GM12878 (cell line): ENCODE measurements around the gene BCL2L12. TPM values are rescaled to one million over a fixed set of nuclear protein-coding genes. Genes with fewer than 3 reads are reported as not detected.

Experiments
- ATAC-seq: fragments of 200-7000 bp; cut with Tn5 transposase; 3 replicates; pipeline ENCODE4 v1.9.1; 2020; ENCODE audit warnings: mild to moderate bottlenecking, moderate library complexity
- BruUV-seq: library from RNA; stranded (reverse); fragments of 400-500 nt; replicated peaks from 2 replicates; lab custom pipeline; 2021; lab: Mats Ljungman, UMichigan
- CTCF ChIA-PET: fragments of 300-600 bp; sonication (Branson Sonifier 250); formaldehyde crosslinking; extraction: SDS; loops from one replicate; lab custom pipeline; 2021; ENCODE audit warnings: inconsistent platforms; lab: Yijun Ruan, JAX
- POLR2A ChIA-PET: fragments of 350-600 bp; formaldehyde crosslinking; extraction: SDS; loops from one replicate; lab custom pipeline; 2021; ENCODE audit warnings: inconsistent platforms; lab: Charles Lee
- RAD21 ChIA-PET: fragments of 300-600 bp; sonication (Branson Sonifier 250); formaldehyde crosslinking; loops from one replicate; lab custom pipeline; 2023; ENCODE audit warnings: antibody characterized with exemption; ENCODE audit not compliant: unreplicated experiment; lab: Charles Lee
- SMC1A ChIA-PET: fragments of 300-600 bp; sonication (Branson Sonifier 250); formaldehyde crosslinking; loops from one replicate; lab custom pipeline; 2023; ENCODE audit not compliant: unreplicated experiment, uncharacterized antibody; lab: Charles Lee
- DNase-seq: peaks from one replicate; pipeline ENCODE4 v3.0.0-alpha.2; 2011; ENCODE audit warnings: low read depth, low spot score
- FAIRE-seq: peaks from 3 replicates; lab custom pipeline; 2011; peaks lifted over from hg19 to GRCh38; lab: Jason Lieb, UNC
- H2AFZ ChIP-seq: 2 replicates; pipeline ENCODE4 v1.6.0; 2011; ENCODE audit warnings: low read depth, low read length, control low read depth; ENCODE audit not compliant: control insufficient read depth
- H3K27ac ChIP-seq: 2 replicates; pipeline ENCODE4 v1.5.1; 2011; ENCODE audit warnings: control low read depth; ENCODE audit not compliant: control insufficient read depth, insufficient read depth
- H3K27me3 ChIP-seq, 2 experiments: replicated peaks in 1 of 2; 2 replicates each; pipeline versions ENCODE4 v1.6.0 to v1.6.1; 2011; ENCODE audit warnings: low read length in 1 of 2; ENCODE audit not compliant: control insufficient read depth in 2 of 2, insufficient read depth in 2 of 2
- H3K36me3 ChIP-seq, 2 experiments: 2 replicates each; pipeline ENCODE4 v1.5.1; 2011; ENCODE audit warnings: low read length in 1 of 2; ENCODE audit not compliant: control insufficient read depth in 2 of 2, insufficient read depth in 2 of 2
- H3K4me1 ChIP-seq: 2 replicates; pipeline ENCODE4 v1.6.1; 2011; ENCODE audit warnings: mild to moderate bottlenecking, low read length, moderate library complexity, mixed read lengths; ENCODE audit not compliant: control insufficient read depth, insufficient read depth
- H3K4me2 ChIP-seq: 2 replicates; pipeline ENCODE4 v1.6.0; 2011; ENCODE audit warnings: control low read depth; ENCODE audit not compliant: control insufficient read depth, insufficient read depth
- H3K4me3 ChIP-seq: fragments of 200-600 bp; sonication (generic); 2 replicates; pipeline ENCODE4 v1.5.1; 2016
- H3K79me2 ChIP-seq: 2 replicates; pipeline ENCODE4 v1.6.0; 2011; ENCODE audit warnings: low read length; ENCODE audit not compliant: control insufficient read depth, insufficient read depth
- H3K9ac ChIP-seq: 2 replicates; pipeline ENCODE4 v1.8.0; 2011; ENCODE audit warnings: low read length, control low read depth, mixed read lengths; ENCODE audit not compliant: control insufficient read depth, insufficient read depth
- H3K9me3 ChIP-seq: replicated peaks from 3 replicates; pipeline ENCODE4 v1.5.1; 2011; ENCODE audit warnings: mild to moderate bottlenecking, low read length; ENCODE audit not compliant: control insufficient read depth, insufficient read depth
- H4K20me1 ChIP-seq: 2 replicates; pipeline ENCODE4 v1.6.0; 2011; ENCODE audit not compliant: control insufficient read depth, insufficient read depth
- ATF7 ChIP-seq: fragments of 450-650 bp; IDR thresholded peaks from 2 replicates; pipeline ENCODE4 v1.6.1; 2016; ENCODE audit warnings: low read depth, mild to moderate bottlenecking
- EGR1 ChIP-seq, 2 experiments: IDR thresholded peaks; 1 replicate in 1 of 2; 2 replicates in 1 of 2; pipeline ENCODE4 v1.6.1; 2011 to 2012; ENCODE audit warnings: low read depth in 2 of 2, low read length in 2 of 2, borderline replicate concordance in 1 of 2, mild to moderate bottlenecking in 1 of 2, moderate library complexity in 1 of 2
- ELK1 ChIP-seq: IDR thresholded peaks from 2 replicates; pipeline ENCODE4 v1.6.1; 2012; ENCODE audit warnings: low read depth, low read length, improper control_type of control experiment
- HDGF ChIP-seq: fragments of 450-650 bp; IDR thresholded peaks from 2 replicates; pipeline ENCODE4 v1.6.1; 2016; ENCODE audit warnings: antibody characterized with exemption
- IKZF1 ChIP-seq: fragments of 450-650 bp; conservative IDR thresholded peaks from 2 replicates; pipeline ENCODE4 v1.6.1; 2017; ENCODE audit warnings: antibody characterized with exemption, mild to moderate bottlenecking
- IKZF2 ChIP-seq, 2 experiments: fragments of 450-650 bp; IDR thresholded peaks; 2 replicates each; pipeline ENCODE4 v1.6.1; 2017; ENCODE audit warnings: mild to moderate bottlenecking in 2 of 2, moderate library complexity in 2 of 2
- JUNB ChIP-seq: IDR thresholded peaks from 2 replicates; pipeline ENCODE4 v1.6.1; 2016; ENCODE audit warnings: antibody characterized with exemption, mild to moderate bottlenecking
- JUND ChIP-seq: IDR thresholded peaks from 2 replicates; pipeline ENCODE4 v1.6.1; 2012; ENCODE audit warnings: low read depth, mild to moderate bottlenecking, low read length, improper control_type of control experiment, moderate library complexity
- POLR2A ChIP-seq: IDR thresholded peaks from 2 replicates; pipeline ENCODE4 v1.6.1; 2011; ENCODE audit warnings: low read depth, mild to moderate bottlenecking, low read length
- REST ChIP-seq: IDR thresholded peaks from 2 replicates; pipeline ENCODE4 v1.6.1; 2012; ENCODE audit warnings: mild to moderate bottlenecking, low read depth, low read length
- SKIL ChIP-seq: fragments of 450-650 bp; IDR thresholded peaks from 2 replicates; pipeline ENCODE4 v1.6.1; 2017; ENCODE audit warnings: mild to moderate bottlenecking, low read depth, inconsistent platforms; ENCODE audit not compliant: poor library complexity, severe bottlenecking
- SRF ChIP-seq, 2 experiments: IDR thresholded peaks; 2 replicates each; pipeline ENCODE4 v1.6.1; 2011; ENCODE audit warnings: low read depth in 2 of 2, low read length in 2 of 2, mild to moderate bottlenecking in 1 of 2, moderate library complexity in 1 of 2
- USF2 ChIP-seq: IDR thresholded peaks from 2 replicates; pipeline ENCODE4 v1.6.1; 2011; ENCODE audit warnings: low read depth, low read length, improper control_type of control experiment, borderline replicate concordance
- YY1 ChIP-seq: IDR thresholded peaks from 2 replicates; pipeline ENCODE4 v1.6.1; 2011; ENCODE audit warnings: low read depth, mild to moderate bottlenecking, low read length
- WGBS: methylation state at CpG from one replicate; pipeline ENCODE4 v1.1.6; 2016; ENCODE audit warnings: low lambda C conversion rate; ENCODE audit not compliant: insufficient replicate concordance, insufficient coverage; ENCODE audit errors: missing lambda C conversion rate; 5-methylcytosine and 5-hydroxymethylcytosine counted together
- in situ Hi-C: fragments of 300-500 bp; cut with MboI; formaldehyde crosslinking; loops from 9 replicates; pipeline ENCODE4 v1.14.3; 2018; ENCODE audit warnings: mixed read lengths
- intact Hi-C: fragments of 100-400 bp; cut with micrococcal nuclease; formaldehyde crosslinking; loops from one replicate; pipeline ENCODE4 v1.14.2; 2022; ENCODE audit not compliant: unreplicated experiment
- polyA plus RNA-seq, 11 experiments: library from polyadenylated mRNA; depleted of rRNA in 4 of 11; unstranded in 6 of 11; stranded (reverse) in 5 of 11; fragments of >200 nt; fragmentation: Nextera tagmentation in 4 of 11; fragmentation: Illumina TruSeq in 1 of 11; extraction: Ambion mirVana in 4 of 11; extraction: Trizol in 1 of 11; gene quantifications; 1 replicate in 1 of 11; 2 replicates in 10 of 11; pipeline versions ENCODE4 v1.2.1 to v1.2.3, GENCODE V29; 2011 to 2016; ENCODE audit warnings: inconsistent platforms in 2 of 11, missing spikeins in 2 of 11, low read depth in 1 of 11
- total RNA-seq, 4 experiments: library from RNA; depleted of rRNA in 3 of 4; stranded (reverse); fragments of >200 nt in 3 of 4; fragmentation: Illumina TruSeq in 1 of 4; extraction: Trizol in 1 of 4; gene quantifications; 2 replicates each; pipeline versions ENCODE4 v1.2.1 to v1.2.3, GENCODE V29; 2013 to 2021

Gene BCL2L12
- total and polyA plus RNA-seq, 10 of the 15 experiments (the other 5 are each of a cell fraction or from before 2014, with no cell fraction given), result 1.8 to 143 (median 50.4) TPM

- RAD21 ChIA-PET, result interaction anchor here (1.5 to 5.1 kb wide), 3 partner anchors 21 to 37 kb away, joined by 3 to 131 read pairs (median 6); partner anchors contain the start of gene PRMT1
- POLR2A ChIA-PET, result interaction anchor here (0.5 to 6.5 kb wide), 5 partner anchors 22 to 391 kb away, joined by 4 to 200 read pairs (median 23); partner anchors contain the start of genes BCL2L12, IRF3, NOSIP and PRMT1
- no TSS peak for BruUV-seq
- Histone ChIP-seq H3K4me3 (peak overlapping the region; percentile 32), H3K4me1 (peaks cover 18% of the 10 kb centered on the region), H3K27ac (no peak overlapping the region; the same call in 1 of the 2 replicates), H3K27me3 (no peaks in the 10 kb centered on the region), H3K79me2 (peaks cover 36% of the 10 kb centered on the region), H3K9ac (peak overlapping the region; percentile 97; the same call in 1 of the 2 replicates), H4K20me1 (no peaks in the 10 kb centered on the region), H3K36me3 (peaks cover 0 to 5% of the 10 kb centered on the region in 2 experiments; a peak in 3 of 4 replicates), H2AFZ (no peak overlapping the region), H3K9me3 (no peaks in the 10 kb centered on the region), H3K4me2 (peak overlapping the region; percentile 62)
- SMC1A ChIA-PET, result interaction anchor here (0.9 to 1.9 kb wide), 5 partner anchors 12 to 36 kb away, joined by 3 to 9 read pairs (median 4); partner anchors contain the start of genes BCL2L12 and IRF3
- DNase-seq (no peak), ATAC-seq (no peak), FAIRE-seq (no peak)
- WGBS, result 19% methylated on average over 2 of the region's 2 CpGs
- intact Hi-C loops, result loop anchor here (2.0 to 5.0 kb wide), 2 partner anchors 21 to 51 kb away; partner anchors contain the start of genes BCL2L12, IRF3 and PRR12
- CTCF ChIA-PET, result interaction anchor here (1.0 to 5.1 kb wide), 6 partner anchors 21 to 138 kb away, joined by 3 to 130 read pairs (median 7); partner anchors contain the start of genes BCL2L12, IRF3 and PRMT1
- in situ Hi-C loops, result no loop called here
- no peak for TF ChIP-seq YY1
- no peak for TF ChIP-seq IKZF1
- no peak for TF ChIP-seq SRF (IDR thresholded peaks at IDR 0.05; ENCODE audit: low read depth in 2 of 2, low read length in 2 of 2)
- TF ChIP-seq POLR2A, result no peak
- peak; percentile 62 for TF ChIP-seq JUNB
- no peak for TF ChIP-seq JUND
- no peak for TF ChIP-seq USF2
- TF ChIP-seq REST, result no peak
- peak; percentile 58; the same call in 1 of the 2 replicates for TF ChIP-seq HDGF
- no peak for TF ChIP-seq ATF7
- TF ChIP-seq ELK1, result no peak
- no peak for TF ChIP-seq EGR1 (IDR thresholded peaks at IDR 0.05; ENCODE audit: borderline replicate concordance in 1 of 2, low read depth in 2 of 2, low read length in 2 of 2)
- no peak for TF ChIP-seq IKZF2 (IDR thresholded peaks at IDR 0.05)
- no peak for TF ChIP-seq SKIL
Measured at GRCh38 chr19:49643466-49643865, 22.3 kb upstream of the BCL2L12 start.
